OCI-LY1 (cell line): ENCODE measurements around the gene PLA2G2E.
"Not testable (repeated sequence)": the region's sequence is repeated elsewhere in the genome, so short reads cannot be mapped to it uniquely, and the experiment has no call there.

Experiments used
- H2AFZ ChIP-seq: fragments of 200-600 bp; sonication (generic), shearing (Covaris generic); 2 replicates; pipeline ENCODE4 v1.6.0; 2014; ENCODE audit warnings: antibody characterized with exemption, mild to moderate bottlenecking, low read length
- H3F3A ChIP-seq: fragments of 200-600 bp; sonication (generic), shearing (Covaris generic); 2 replicates; pipeline ENCODE4 v1.6.0; 2014; ENCODE audit warnings: mild to moderate bottlenecking, antibody characterized with exemption, low read length, moderate library complexity; ENCODE audit not compliant: insufficient read depth
- H3K27ac ChIP-seq: fragments of 200-600 bp; sonication (generic); 2 replicates; pipeline ENCODE4 v1.5.1; 2014; ENCODE audit warnings: low read length, mixed run types, mild to moderate bottlenecking, low read depth; ENCODE audit not compliant: poor library complexity, severe bottlenecking
- H3K27me3 ChIP-seq: fragments of 200-600 bp; sonication (generic); 2 replicates; pipeline ENCODE4 v1.6.0; 2014; ENCODE audit warnings: antibody characterized with exemption, mild to moderate bottlenecking, low read length, moderate library complexity; ENCODE audit not compliant: insufficient read depth
- H3K36me3 ChIP-seq: fragments of 200-600 bp; sonication (generic); 2 replicates; pipeline ENCODE4 v1.6.1; 2014; ENCODE audit warnings: mild to moderate bottlenecking, antibody characterized with exemption, low read length, moderate library complexity, mixed read lengths; ENCODE audit not compliant: insufficient read depth
- H3K4me1 ChIP-seq: fragments of 200-600 bp; sonication (generic); 2 replicates; pipeline ENCODE4 v1.5.1; 2014; ENCODE audit warnings: mild to moderate bottlenecking, low read length, moderate library complexity; ENCODE audit not compliant: insufficient read depth, severe bottlenecking
- H3K4me2 ChIP-seq: fragments of 200-600 bp; sonication (generic), shearing (Covaris generic); 2 replicates; pipeline ENCODE4 v1.6.1; 2014; ENCODE audit warnings: low read length
- H3K4me3 ChIP-seq: fragments of 200-600 bp; sonication (generic); 2 replicates; pipeline ENCODE4 v1.5.1; 2014; ENCODE audit warnings: low read length, low read depth, mild to moderate bottlenecking, mixed read lengths; ENCODE audit not compliant: poor library complexity, severe bottlenecking
- H3K79me2 ChIP-seq: fragments of 200-600 bp; shearing (Covaris generic); 2 replicates; pipeline ENCODE4 v1.6.1; 2016; ENCODE audit warnings: mixed run types, low read length, mixed read lengths; ENCODE audit not compliant: insufficient read depth
- H3K9ac ChIP-seq: fragments of 200-600 bp; sonication (generic), shearing (Covaris generic); 2 replicates; pipeline ENCODE4 v1.6.1; 2014; ENCODE audit warnings: mild to moderate bottlenecking, low read length, mixed read lengths
- H3K9me2 ChIP-seq: fragments of 200-600 bp; sonication (generic), shearing (Covaris generic); 2 replicates; pipeline ENCODE4 v1.6.1; 2014; ENCODE audit warnings: low read depth, mild to moderate bottlenecking, low read length, mixed read lengths
- H3K9me3 ChIP-seq: fragments of 200-600 bp; shearing (Covaris generic); 2 replicates; pipeline ENCODE4 v1.6.1; 2014; ENCODE audit warnings: low read length, mixed read lengths
- H4K20me1 ChIP-seq: fragments of 200-600 bp; sonication (generic), shearing (Covaris generic); 2 replicates; pipeline ENCODE4 v1.6.0; 2016; ENCODE audit warnings: mild to moderate bottlenecking, low read length; ENCODE audit not compliant: insufficient read depth
- EZH2 ChIP-seq: fragments of 200-600 bp; sonication (generic), shearing (Covaris generic); IDR thresholded peaks from 2 replicates; pipeline ENCODE4 v1.8.0; 2017; ENCODE audit warnings: borderline replicate concordance, mixed run types, mild to moderate bottlenecking, antibody characterized with exemption, low read length, moderate library complexity, mixed read lengths
- TF ChIP-seq, protein P1 (sequence below): fragments of 200-600 bp; sonication (generic), shearing (Covaris generic); IDR thresholded peaks from 2 replicates; pipeline ENCODE4 v1.5.1; 2017; ENCODE audit warnings: mild to moderate bottlenecking, antibody characterized with exemption, low read length, moderate library complexity, mixed read lengths

Gene PLA2G2E

DNA sequence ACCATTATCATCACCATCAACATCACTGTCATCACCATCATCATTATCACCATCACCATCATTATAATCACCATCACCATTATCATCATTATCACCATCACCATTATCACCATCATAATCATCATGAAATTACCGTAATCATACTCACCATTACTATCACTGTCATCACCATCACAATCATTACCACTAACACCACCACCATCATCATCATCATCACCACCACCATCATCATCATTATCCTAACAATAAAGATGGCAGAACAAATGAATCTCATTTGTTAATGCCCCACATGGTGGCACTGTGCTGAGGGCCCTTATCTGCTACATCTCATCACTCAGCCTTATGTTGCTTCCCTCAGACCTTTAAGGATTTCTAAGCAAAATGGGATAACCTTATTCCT lies 9.4 kb upstream of the PLA2G2E start:
- no peaks in the 10 kb centered on the region for H3K9me2 ChIP-seq
- no peak overlapping the region for H3K27ac ChIP-seq
- no peak overlapping the region for H3K4me3 ChIP-seq
- H3K27me3 ChIP-seq, result no peaks in the 10 kb centered on the region; the same call in 1 of the 2 replicates
- H3K4me2 ChIP-seq, result no peak overlapping the region
- no peak overlapping the region for H2AFZ ChIP-seq
- H3K9ac ChIP-seq, result no peak overlapping the region
- H3F3A ChIP-seq, result no peaks in the 10 kb centered on the region
- H4K20me1 ChIP-seq, result no peaks in the 10 kb centered on the region
- 0 out of 2 replicates have a peak, but pooled peaks cover 3% of the 10 kb centered on the region for H3K9me3 ChIP-seq
- H3K4me1 ChIP-seq, result no peaks in the 10 kb centered on the region
- no peaks in the 10 kb centered on the region for H3K36me3 ChIP-seq
- H3K79me2 ChIP-seq, result no peaks in the 10 kb centered on the region
- TF ChIP-seq, protein P1, sequence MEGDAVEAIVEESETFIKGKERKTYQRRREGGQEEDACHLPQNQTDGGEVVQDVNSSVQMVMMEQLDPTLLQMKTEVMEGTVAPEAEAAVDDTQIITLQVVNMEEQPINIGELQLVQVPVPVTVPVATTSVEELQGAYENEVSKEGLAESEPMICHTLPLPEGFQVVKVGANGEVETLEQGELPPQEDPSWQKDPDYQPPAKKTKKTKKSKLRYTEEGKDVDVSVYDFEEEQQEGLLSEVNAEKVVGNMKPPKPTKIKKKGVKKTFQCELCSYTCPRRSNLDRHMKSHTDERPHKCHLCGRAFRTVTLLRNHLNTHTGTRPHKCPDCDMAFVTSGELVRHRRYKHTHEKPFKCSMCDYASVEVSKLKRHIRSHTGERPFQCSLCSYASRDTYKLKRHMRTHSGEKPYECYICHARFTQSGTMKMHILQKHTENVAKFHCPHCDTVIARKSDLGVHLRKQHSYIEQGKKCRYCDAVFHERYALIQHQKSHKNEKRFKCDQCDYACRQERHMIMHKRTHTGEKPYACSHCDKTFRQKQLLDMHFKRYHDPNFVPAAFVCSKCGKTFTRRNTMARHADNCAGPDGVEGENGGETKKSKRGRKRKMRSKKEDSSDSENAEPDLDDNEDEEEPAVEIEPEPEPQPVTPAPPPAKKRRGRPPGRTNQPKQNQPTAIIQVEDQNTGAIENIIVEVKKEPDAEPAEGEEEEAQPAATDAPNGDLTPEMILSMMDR, result no peak
- no peak for TF ChIP-seq EZH2

DNA sequence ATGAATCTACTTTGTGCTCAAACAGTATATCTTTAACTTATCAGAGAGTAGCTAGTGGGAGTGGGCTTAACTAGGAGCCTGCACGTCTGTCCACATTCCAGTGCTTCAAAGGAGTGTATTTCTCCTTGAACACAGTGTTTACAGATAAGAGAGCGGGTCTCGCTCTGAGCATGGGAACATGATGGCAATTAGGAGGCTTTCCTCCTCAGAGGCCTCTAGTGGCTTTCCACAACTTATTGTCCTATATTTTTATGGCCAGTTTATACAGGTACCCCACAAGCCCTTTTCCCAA lies 3.7 kb upstream of the PLA2G2E start:
- H3K9ac ChIP-seq, H3K9me3 ChIP-seq, H3K4me2 ChIP-seq: not testable (repeated sequence)

DNA sequence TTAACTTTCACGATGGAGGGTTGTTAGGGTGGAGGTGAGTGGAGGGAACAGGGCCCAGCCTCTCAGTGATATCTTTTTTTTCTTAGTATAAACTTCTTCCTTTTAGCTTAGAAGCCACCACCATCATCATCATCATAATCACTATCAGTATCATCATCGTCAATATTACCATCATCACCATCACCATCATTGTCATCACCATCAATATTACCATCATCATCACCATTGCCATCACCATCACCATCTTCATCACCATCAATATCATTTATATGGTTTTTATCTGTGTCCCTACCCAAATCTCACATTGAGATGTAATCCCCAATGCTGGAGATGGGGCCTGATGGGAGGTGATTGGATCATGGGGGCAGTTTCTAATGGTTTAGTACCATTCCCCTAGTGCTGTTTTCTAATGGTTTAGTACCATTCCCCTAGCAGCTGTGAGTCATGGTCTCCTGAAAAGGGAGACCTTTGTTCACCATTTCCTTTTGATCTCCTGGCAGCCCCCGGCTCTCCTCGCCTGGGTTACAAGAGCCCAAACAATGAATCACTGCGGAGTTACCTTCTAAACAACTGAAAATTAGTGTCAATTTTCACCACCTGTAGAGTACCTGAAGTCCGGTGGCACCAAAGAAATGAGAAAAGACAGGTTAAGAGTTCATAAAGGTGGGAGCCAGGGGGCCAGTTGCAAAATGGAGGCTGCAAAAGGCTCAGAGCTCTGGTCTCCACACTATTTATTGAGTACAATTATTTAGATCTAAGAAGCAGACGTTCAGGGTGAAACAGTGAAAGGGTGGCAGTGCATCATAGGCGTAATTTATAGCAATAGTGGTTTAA lies 3.1 kb upstream of the PLA2G2E start:
- no peak for TF ChIP-seq EZH2
- TF ChIP-seq, protein P1, result no peak
- H3K27me3 ChIP-seq, result no peaks in the 10 kb centered on the region; the same call in 1 of the 2 replicates

More for the DNA sequence above, 3.7 kb upstream of the PLA2G2E start:
- not testable (repeated sequence) for H3F3A ChIP-seq, H3K36me3 ChIP-seq, H3K79me2 ChIP-seq, H3K4me3 ChIP-seq, H4K20me1 ChIP-seq, H3K9me2 ChIP-seq, H3K4me1 ChIP-seq, H3K27me3 ChIP-seq, H3K27ac ChIP-seq, H2AFZ ChIP-seq

More for the DNA sequence above, 3.1 kb upstream of the PLA2G2E start:
- no peak overlapping the region for H3K4me3 ChIP-seq
- no peaks in the 10 kb centered on the region for H3K36me3 ChIP-seq
- H3K27ac ChIP-seq, result no peak overlapping the region
- no peaks in the 10 kb centered on the region for H3F3A ChIP-seq
- no peaks in the 10 kb centered on the region for H4K20me1 ChIP-seq
- no peaks in the 10 kb centered on the region for H3K79me2 ChIP-seq
- no peak overlapping the region for H3K4me2 ChIP-seq
- no peaks in the 10 kb centered on the region for H3K9me3 ChIP-seq
- H2AFZ ChIP-seq, result no peak overlapping the region
- no peaks in the 10 kb centered on the region for H3K4me1 ChIP-seq
- H3K9ac ChIP-seq, result no peak overlapping the region
- H3K9me2 ChIP-seq, result no peaks in the 10 kb centered on the region
